Endothelial cell (in vitro differentiated cells): ENCODE data around the gene LRBA. TPM values are rescaled to one million over a fixed set of nuclear protein-coding genes. Genes with fewer than 3 reads are reported as not detected.

Experiments used
- DNase-seq: peaks from one replicate; pipeline ENCODE4 v3.0.0; 2021; ENCODE audit warnings: low spot score
- H3K27ac Mint-ChIP-seq: one replicate; pipeline ENCODE4 v1.8.0; 2021; ENCODE audit warnings: mixed read lengths, inconsistent platforms; ENCODE audit not compliant: unreplicated experiment
- H3K27me3 Mint-ChIP-seq: one replicate; pipeline ENCODE4 v1.8.0; 2021; ENCODE audit warnings: mild to moderate bottlenecking, moderate library complexity, mixed read lengths, inconsistent platforms; ENCODE audit not compliant: unreplicated experiment
- H3K36me3 Mint-ChIP-seq: one replicate; pipeline ENCODE4 v1.8.0; 2021; ENCODE audit warnings: mild to moderate bottlenecking, low read depth, mixed read lengths, inconsistent platforms; ENCODE audit not compliant: unreplicated experiment
- H3K4me1 Mint-ChIP-seq: one replicate; pipeline ENCODE4 v1.8.0; 2021; ENCODE audit warnings: mild to moderate bottlenecking, mixed read lengths, inconsistent platforms; ENCODE audit not compliant: unreplicated experiment
- H3K4me3 Mint-ChIP-seq: one replicate; pipeline ENCODE4 v1.8.0; 2021; ENCODE audit warnings: mild to moderate bottlenecking, mixed read lengths, inconsistent platforms; ENCODE audit not compliant: unreplicated experiment
- H3K9me3 Mint-ChIP-seq: one replicate; pipeline ENCODE4 v1.8.0; 2021; ENCODE audit warnings: mixed read lengths, inconsistent platforms; ENCODE audit not compliant: unreplicated experiment
- total RNA-seq: library from RNA; stranded (reverse); fragmentation: NEBNext Ultra II Directional; extraction: Animal tissue kit (Norgen Biotek cat#: 25700); gene quantifications from one replicate; pipeline ENCODE4 v1.2.1, GENCODE V29; 2021; ENCODE audit not compliant: unreplicated experiment
- TF ChIP-seq, protein P1 (sequence below): fragments of 200-600 bp; sonication (generic); IDR thresholded peaks from one replicate; pipeline ENCODE4 v1.5.0; 2021; ENCODE audit warnings: antibody characterized with exemption; ENCODE audit not compliant: unreplicated experiment

The LRBA gene
- total RNA-seq, 1 donor from 2014 or later: 44.3 TPM

DNA sequence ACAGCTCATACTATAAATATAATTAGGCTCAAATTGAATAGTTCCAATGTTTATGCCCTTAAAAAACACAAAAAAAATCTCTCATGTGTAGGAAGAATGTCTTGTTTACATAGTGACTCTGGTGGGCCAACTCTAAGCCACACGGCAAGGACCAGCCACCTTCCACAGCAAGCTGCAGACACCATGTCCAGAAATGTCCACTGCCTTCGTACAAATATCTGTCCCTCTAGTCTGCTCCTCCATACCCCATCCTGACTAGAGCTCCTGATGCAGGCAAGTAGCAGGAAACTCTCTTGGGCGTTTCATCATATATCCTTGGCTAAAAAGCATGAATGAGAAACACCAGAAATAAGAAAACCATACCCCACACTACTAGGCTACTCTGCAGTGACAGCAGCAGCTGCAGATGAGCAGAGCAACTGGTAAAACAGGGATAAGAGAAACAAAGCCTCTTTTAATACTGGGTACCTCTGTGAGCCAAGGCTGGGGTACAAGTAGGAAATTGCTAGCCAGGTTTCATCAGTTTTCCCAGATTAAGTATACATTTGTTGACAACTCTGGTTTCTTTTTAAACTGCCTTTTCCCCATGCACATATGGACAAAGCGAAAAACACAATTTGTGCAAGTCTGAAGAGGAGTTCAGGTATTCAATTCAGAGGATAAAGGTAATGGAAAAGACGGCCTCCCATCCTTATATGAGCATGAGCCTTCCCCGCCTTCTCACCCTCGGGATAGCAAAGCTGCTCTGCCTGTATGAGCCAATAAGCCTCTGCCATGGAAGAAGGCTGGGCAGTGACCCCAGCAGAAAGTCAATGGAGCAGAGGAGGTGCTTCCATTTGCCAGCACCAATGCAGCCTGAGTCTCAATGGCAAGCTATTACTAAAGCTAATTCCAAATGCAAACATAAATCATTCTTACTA, 691.4 kb downstream of the LRBA start:
- TF ChIP-seq, protein P1, sequence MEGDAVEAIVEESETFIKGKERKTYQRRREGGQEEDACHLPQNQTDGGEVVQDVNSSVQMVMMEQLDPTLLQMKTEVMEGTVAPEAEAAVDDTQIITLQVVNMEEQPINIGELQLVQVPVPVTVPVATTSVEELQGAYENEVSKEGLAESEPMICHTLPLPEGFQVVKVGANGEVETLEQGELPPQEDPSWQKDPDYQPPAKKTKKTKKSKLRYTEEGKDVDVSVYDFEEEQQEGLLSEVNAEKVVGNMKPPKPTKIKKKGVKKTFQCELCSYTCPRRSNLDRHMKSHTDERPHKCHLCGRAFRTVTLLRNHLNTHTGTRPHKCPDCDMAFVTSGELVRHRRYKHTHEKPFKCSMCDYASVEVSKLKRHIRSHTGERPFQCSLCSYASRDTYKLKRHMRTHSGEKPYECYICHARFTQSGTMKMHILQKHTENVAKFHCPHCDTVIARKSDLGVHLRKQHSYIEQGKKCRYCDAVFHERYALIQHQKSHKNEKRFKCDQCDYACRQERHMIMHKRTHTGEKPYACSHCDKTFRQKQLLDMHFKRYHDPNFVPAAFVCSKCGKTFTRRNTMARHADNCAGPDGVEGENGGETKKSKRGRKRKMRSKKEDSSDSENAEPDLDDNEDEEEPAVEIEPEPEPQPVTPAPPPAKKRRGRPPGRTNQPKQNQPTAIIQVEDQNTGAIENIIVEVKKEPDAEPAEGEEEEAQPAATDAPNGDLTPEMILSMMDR: no peak
- Mint-ChIP-seq H3K4me1 (peaks cover 4% of the 10 kb centered on the region), H3K4me3 (no peak overlapping the region), H3K9me3 (no peaks in the 10 kb centered on the region), H3K27me3 (no peaks in the 10 kb centered on the region), H3K27ac (no peak overlapping the region), H3K36me3 (no peaks in the 10 kb centered on the region)
- DNase-seq: no peak

DNA sequence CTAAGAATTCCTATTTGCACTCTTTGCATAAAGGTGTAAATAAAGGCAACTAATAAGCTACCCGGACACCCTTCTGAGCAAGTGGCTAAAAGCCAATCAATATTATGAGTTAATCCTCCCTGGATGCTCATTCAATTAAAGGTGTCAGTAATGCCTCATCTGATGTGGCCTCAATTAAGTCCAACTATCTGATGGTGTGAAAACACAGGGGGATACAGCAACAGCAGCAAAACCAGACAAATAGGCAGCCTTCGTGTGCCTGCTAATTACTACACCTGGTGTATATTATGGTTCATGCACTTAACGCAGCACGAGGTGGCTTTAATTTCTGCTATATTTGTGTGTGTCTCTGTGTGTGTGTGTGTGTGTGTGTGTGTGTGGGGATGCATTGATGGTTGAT, 692.4 kb downstream of the LRBA start:
- TF ChIP-seq, protein P1: no peak
- no peaks in the 10 kb centered on the region for H3K27me3 Mint-ChIP-seq
- no peak overlapping the region for H3K4me3 Mint-ChIP-seq
- H3K36me3 Mint-ChIP-seq: no peaks in the 10 kb centered on the region
- H3K9me3 Mint-ChIP-seq: no peaks in the 10 kb centered on the region
- DNase-seq: no peak
- H3K27ac Mint-ChIP-seq: no peak overlapping the region
- peaks cover 4% of the 10 kb centered on the region for H3K4me1 Mint-ChIP-seq

DNA sequence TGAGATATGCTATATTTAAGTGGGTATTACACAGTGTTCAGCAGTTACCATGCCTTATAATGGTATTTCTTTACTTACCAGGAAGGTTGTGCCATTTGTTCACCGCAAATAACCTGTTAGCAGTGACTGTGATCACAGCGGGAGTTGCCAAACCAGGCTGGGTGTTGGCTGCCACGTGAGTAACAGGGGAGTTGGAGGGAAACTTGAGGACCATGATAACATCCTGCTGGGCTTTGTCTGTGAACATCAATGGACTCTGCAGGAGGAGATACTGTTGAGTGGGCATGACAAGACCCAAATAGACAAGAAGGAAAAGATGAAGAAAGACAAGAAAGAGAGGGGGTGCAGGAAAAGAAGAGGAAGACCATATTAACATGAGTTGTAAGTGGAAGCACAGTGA, 694.0 kb downstream of the LRBA start:
- H3K4me3 Mint-ChIP-seq: no peak overlapping the region
- no peak for DNase-seq
- no peaks in the 10 kb centered on the region for H3K9me3 Mint-ChIP-seq
- no peak overlapping the region for H3K27ac Mint-ChIP-seq
- peaks cover 8% of the 10 kb centered on the region for H3K4me1 Mint-ChIP-seq
- TF ChIP-seq, protein P1: no peak
- H3K27me3 Mint-ChIP-seq: no peaks in the 10 kb centered on the region
- no peaks in the 10 kb centered on the region for H3K36me3 Mint-ChIP-seq

DNA sequence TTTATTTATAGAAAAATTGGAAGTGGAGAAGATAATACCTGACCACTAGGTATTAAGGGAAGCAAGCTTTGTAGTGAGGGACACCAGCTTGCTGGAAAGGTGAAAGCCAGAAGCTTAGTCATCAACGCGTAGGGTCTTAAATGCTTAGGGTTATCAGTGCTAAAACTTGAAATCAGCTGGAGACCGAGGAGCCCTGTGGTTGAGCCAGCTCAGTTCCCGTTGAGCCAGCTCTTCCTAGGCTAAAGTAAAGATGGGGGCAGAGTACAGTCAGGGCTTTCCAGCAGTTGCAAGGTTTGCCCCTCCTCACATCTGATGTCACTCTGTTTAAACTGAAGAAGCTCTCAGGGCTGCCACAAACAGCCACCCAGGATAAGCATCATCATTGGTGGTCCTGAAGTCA, 696.1 kb downstream of the LRBA start:
- DNase-seq: no peak
- no peaks in the 10 kb centered on the region for H3K36me3 Mint-ChIP-seq
- peaks cover 8% of the 10 kb centered on the region for H3K4me1 Mint-ChIP-seq
- H3K27me3 Mint-ChIP-seq: no peaks in the 10 kb centered on the region
- no peak overlapping the region for H3K27ac Mint-ChIP-seq
- TF ChIP-seq, protein P1: no peak
- no peaks in the 10 kb centered on the region for H3K9me3 Mint-ChIP-seq
- no peak overlapping the region for H3K4me3 Mint-ChIP-seq

DNA sequence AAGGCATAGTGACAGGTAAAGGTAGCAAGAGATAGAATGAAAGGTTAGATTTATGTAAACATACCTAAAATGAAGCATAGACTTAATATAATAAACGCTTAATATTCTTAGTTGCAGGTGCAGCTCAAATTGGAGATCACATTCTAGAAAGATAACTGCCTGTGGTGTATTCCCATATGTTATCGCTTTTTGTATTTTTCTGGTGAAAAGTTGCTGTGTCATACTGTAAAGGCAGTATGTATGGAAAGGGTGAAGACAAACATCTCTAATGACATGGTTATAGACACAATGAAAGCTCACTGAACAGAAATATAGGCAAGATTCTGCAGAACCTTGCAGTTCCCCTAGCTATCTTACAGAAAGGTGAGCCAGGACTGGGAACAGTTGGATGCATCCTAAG, 696.6 kb downstream of the LRBA start:
- TF ChIP-seq, protein P1: no peak
- Mint-ChIP-seq H3K27ac (no peak overlapping the region), H3K4me1 (peaks cover 8% of the 10 kb centered on the region), H3K36me3 (no peaks in the 10 kb centered on the region), H3K27me3 (no peaks in the 10 kb centered on the region), H3K4me3 (no peak overlapping the region), H3K9me3 (no peaks in the 10 kb centered on the region)
- DNase-seq: no peak
